Panc1 (cell line): ENCODE measurements around the gene TRDN. TPM values are rescaled to one million over a fixed set of nuclear protein-coding genes. Genes with fewer than 3 reads are reported as not detected.

ENCODE experiments used
- ATAC-seq: fragments of 200-7000 bp; cut with Tn5 transposase; 2 replicates; pipeline ENCODE4 v1.9.1; 2020; ENCODE audit warnings: mild to moderate bottlenecking, moderate library complexity
- BruUV-seq: library from RNA; stranded (reverse); fragments of 400-500 nt; replicated peaks from 2 replicates; lab custom pipeline; 2021; lab: Mats Ljungman, UMichigan
- CTCF ChIA-PET: fragments of 300-600 bp; sonication (Branson Sonifier 250); formaldehyde crosslinking; loops from one replicate; lab custom pipeline; 2022; ENCODE audit warnings: antibody characterized with exemption; lab: Charles Lee
- POLR2A ChIA-PET: fragments of 300-600 bp; sonication (Branson Sonifier 250); formaldehyde crosslinking; loops from one replicate; lab custom pipeline; 2022; ENCODE audit warnings: antibody characterized with exemption; lab: Charles Lee
- DNase-seq: peaks from one replicate; pipeline ENCODE4 v3.0.0-alpha.2; 2010; ENCODE audit warnings: low read depth, low spot score
- H3K27ac ChIP-seq: 2 replicates; pipeline ENCODE4 v1.5.1; 2011; ENCODE audit warnings: mild to moderate bottlenecking, low read length, inconsistent platforms
- H3K27me3 ChIP-seq: fragments of 200-500 bp; sonication (Bioruptor generic); 2 replicates; pipeline ENCODE4 v1.6.0; 2014; ENCODE audit warnings: low read length, inconsistent platforms; ENCODE audit not compliant: control insufficient read depth, insufficient read depth
- H3K36me3 ChIP-seq: fragments of 200-500 bp; sonication (Bioruptor generic); 2 replicates; pipeline ENCODE4 v1.5.1; 2014; ENCODE audit warnings: inconsistent platforms, mild to moderate bottlenecking, low read length, moderate library complexity; ENCODE audit not compliant: control insufficient read depth, insufficient read depth
- H3K4me1 ChIP-seq: 2 replicates; pipeline ENCODE4 v1.5.1; 2011; ENCODE audit warnings: inconsistent platforms, mild to moderate bottlenecking, low read length, moderate library complexity; ENCODE audit not compliant: control insufficient read depth, insufficient read depth
- H3K4me3 ChIP-seq, 2 experiments: 2 replicates each; pipeline ENCODE4 v1.5.1; 2011 to 2012; ENCODE audit warnings: low read depth in 2 of 2, low read length in 2 of 2, mild to moderate bottlenecking in 2 of 2, inconsistent platforms in 1 of 2, moderate library complexity in 1 of 2
- H3K9me3 ChIP-seq: fragments of 200-500 bp; sonication (Bioruptor generic); 2 replicates; pipeline ENCODE4 v1.5.1; 2014; ENCODE audit warnings: low read depth, mild to moderate bottlenecking, inconsistent platforms, low read length, moderate library complexity; ENCODE audit not compliant: control insufficient read depth, insufficient read depth
- CTCF ChIP-seq: fragments of 450-650 bp; IDR thresholded peaks from 2 replicates; pipeline ENCODE4 v1.5.1; 2017; ENCODE audit warnings: mild to moderate bottlenecking
- POLR2AphosphoS5 ChIP-seq: IDR thresholded peaks from 2 replicates; pipeline ENCODE4 v1.6.1; 2012; ENCODE audit warnings: mild to moderate bottlenecking, low read depth, low read length, moderate library complexity
- SIN3A ChIP-seq: IDR thresholded peaks from 2 replicates; pipeline ENCODE4 v1.6.1; 2012; ENCODE audit warnings: low read depth, mild to moderate bottlenecking, low read length, moderate library complexity, borderline replicate concordance; ENCODE audit not compliant: insufficient read depth
- TCF7L2 ChIP-seq: IDR thresholded peaks from 2 replicates; pipeline ENCODE4 v1.6.1; 2011; ENCODE audit warnings: mild to moderate bottlenecking, low read depth, low read length, inconsistent platforms
- in situ Hi-C: cut with HindIII; loops from 2 replicates; pipeline ENCODE4 v1.10.0; 2016; ENCODE audit warnings: low sequenced_read_pairs, low pct_unique_long_range_greater_than_20kb
- intact Hi-C: fragments of 100-400 bp; cut with micrococcal nuclease; formaldehyde crosslinking; loops from one replicate; pipeline ENCODE4 v1.10.0; 2022; ENCODE audit not compliant: unreplicated experiment
- total RNA-seq: library from RNA; stranded (reverse); gene quantifications from one replicate; pipeline ENCODE4 v1.2.1, GENCODE V29; 2021; ENCODE audit not compliant: unreplicated experiment
- TF ChIP-seq, protein P1 (sequence below), 2 experiments: IDR thresholded peaks; 2 replicates each; pipeline ENCODE4 v1.6.1; 2011 to 2012; ENCODE audit warnings: low read depth in 2 of 2, control low read depth in 1 of 2, low read length in 1 of 2, mild to moderate bottlenecking in 1 of 2, moderate library complexity in 1 of 2; ENCODE audit not compliant: insufficient read depth in 1 of 2

The TRDN gene
- total RNA-seq, 1 experiment from 2014 or later, result not detected

GRCh38 chr6:123658848-123659247, 22.1 kb upstream of the TRDN start:
- DNase-seq (no peak), ATAC-seq (no peak)
- H3K4me1 ChIP-seq, result no peaks in the 10 kb centered on the region
- H3K36me3 ChIP-seq, result no peaks in the 10 kb centered on the region
- no peak overlapping the region for H3K27ac ChIP-seq
- H3K27me3 ChIP-seq, result no peaks in the 10 kb centered on the region
- H3K9me3 ChIP-seq, result no peaks in the 10 kb centered on the region
- no TSS peak for BruUV-seq
- no peak overlapping the region for H3K4me3 ChIP-seq
- POLR2A ChIA-PET, result no interaction called here
- TF ChIP-seq CTCF (no peak), SIN3A (no peak), TCF7L2 (no peak), POLR2AphosphoS5 (no peak)
- TF ChIP-seq, protein P1, sequence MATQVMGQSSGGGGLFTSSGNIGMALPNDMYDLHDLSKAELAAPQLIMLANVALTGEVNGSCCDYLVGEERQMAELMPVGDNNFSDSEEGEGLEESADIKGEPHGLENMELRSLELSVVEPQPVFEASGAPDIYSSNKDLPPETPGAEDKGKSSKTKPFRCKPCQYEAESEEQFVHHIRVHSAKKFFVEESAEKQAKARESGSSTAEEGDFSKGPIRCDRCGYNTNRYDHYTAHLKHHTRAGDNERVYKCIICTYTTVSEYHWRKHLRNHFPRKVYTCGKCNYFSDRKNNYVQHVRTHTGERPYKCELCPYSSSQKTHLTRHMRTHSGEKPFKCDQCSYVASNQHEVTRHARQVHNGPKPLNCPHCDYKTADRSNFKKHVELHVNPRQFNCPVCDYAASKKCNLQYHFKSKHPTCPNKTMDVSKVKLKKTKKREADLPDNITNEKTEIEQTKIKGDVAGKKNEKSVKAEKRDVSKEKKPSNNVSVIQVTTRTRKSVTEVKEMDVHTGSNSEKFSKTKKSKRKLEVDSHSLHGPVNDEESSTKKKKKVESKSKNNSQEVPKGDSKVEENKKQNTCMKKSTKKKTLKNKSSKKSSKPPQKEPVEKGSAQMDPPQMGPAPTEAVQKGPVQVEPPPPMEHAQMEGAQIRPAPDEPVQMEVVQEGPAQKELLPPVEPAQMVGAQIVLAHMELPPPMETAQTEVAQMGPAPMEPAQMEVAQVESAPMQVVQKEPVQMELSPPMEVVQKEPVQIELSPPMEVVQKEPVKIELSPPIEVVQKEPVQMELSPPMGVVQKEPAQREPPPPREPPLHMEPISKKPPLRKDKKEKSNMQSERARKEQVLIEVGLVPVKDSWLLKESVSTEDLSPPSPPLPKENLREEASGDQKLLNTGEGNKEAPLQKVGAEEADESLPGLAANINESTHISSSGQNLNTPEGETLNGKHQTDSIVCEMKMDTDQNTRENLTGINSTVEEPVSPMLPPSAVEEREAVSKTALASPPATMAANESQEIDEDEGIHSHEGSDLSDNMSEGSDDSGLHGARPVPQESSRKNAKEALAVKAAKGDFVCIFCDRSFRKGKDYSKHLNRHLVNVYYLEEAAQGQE (IDR thresholded peaks at IDR 0.05; ENCODE audit: insufficient read depth in 1 of 2, low read depth in 2 of 2, low read length in 1 of 2), result no peak
- CTCF ChIA-PET, result no interaction called here
- in situ Hi-C loops (no loop called here), intact Hi-C loops (no loop called here)

DNA sequence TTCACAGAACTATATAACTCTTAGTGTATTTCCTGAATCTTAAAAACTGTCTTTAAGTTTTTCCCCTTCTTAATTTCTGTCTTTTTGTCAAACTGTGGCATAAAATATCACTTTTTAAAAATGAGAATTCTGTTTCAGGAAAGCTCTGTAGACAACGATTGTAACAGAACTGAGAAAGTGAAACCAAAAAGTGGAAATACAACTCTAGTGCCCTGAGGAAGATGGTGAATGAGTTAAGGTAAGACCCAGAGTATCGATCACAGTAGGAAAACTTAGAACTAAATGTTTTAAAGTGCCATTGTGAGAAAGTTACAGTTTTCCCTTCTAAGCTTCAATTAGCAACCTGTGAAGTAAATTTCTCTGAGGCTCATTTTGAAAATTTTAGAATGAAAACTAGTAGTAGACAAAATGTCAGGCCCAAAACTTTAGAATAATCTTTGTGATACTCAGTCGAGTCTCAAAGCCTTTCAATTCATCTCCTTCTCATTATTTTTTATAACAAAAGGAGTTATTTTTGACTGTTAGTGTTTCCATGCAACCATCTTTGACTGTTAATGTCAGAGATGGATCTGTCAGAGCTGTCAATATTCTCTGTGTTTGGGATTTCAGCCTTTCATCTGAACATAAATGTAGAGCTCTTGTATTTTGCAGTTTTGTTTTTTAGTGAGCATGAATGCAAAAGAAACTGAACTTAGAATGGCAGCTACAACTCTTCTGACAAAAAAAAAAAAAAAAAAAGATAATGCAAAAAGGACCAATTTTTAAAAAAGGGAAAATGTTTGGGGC, 19.0 kb upstream of the TRDN start:
- Histone ChIP-seq H3K27ac (peak overlapping the region; percentile 53; the same call in 1 of the 2 replicates), H3K27me3 (no peaks in the 10 kb centered on the region), H3K36me3 (no peaks in the 10 kb centered on the region), H3K4me3 (peak overlapping the region; percentile 19; a peak in 3 of 4 replicates), H3K9me3 (no peaks in the 10 kb centered on the region), H3K4me1 (no peaks in the 10 kb centered on the region)
- no TSS peak for BruUV-seq
- in situ Hi-C loops, result no loop called here
- DNase-seq, result no peak
- intact Hi-C loops, result no loop called here
- TF ChIP-seq TCF7L2 (no peak), POLR2AphosphoS5 (no peak), SIN3A (no peak), CTCF (no peak)
- TF ChIP-seq, protein P1 (IDR thresholded peaks at IDR 0.05; ENCODE audit: insufficient read depth in 1 of 2, low read depth in 2 of 2, low read length in 1 of 2), result no peak
- ATAC-seq, result no peak
- ChIA-PET CTCF (no interaction called here), POLR2A (interaction anchor here (0.6 kb wide), 1 partner anchor 869 kb away, joined by 5 read pairs; no protein-coding TSS in a partner anchor)
